Measurements from ENCODE around the gene MS4A10. TPM values are rescaled to one million over a fixed set of nuclear protein-coding genes. Genes with fewer than 3 reads are reported as not detected.

MS4A10 gene
- total and polyA plus RNA-seq, 5 experiments from 2014 or later: not detected

GRCh38 chr11:60769811-60770210, 15.3 kb upstream of the MS4A10 start:
- Mint-ChIP-seq H3K4me3 (no peak overlapping the region), H3K27me3 (peaks cover 7 to 33% (median 20%) of the 10 kb centered on the region in 5 donors), H3K9me3 (no peaks in the 10 kb centered on the region), H3K4me1 (peaks cover 5 to 7% (median 6%) of the 10 kb centered on the region in 4 donors), H3K36me3 (no peaks in the 10 kb centered on the region), H3K27ac (no peak overlapping the region)
- DNase-seq (no peak), ATAC-seq (no peak)
- POLR2A ChIA-PET: no interaction called here

DNA sequence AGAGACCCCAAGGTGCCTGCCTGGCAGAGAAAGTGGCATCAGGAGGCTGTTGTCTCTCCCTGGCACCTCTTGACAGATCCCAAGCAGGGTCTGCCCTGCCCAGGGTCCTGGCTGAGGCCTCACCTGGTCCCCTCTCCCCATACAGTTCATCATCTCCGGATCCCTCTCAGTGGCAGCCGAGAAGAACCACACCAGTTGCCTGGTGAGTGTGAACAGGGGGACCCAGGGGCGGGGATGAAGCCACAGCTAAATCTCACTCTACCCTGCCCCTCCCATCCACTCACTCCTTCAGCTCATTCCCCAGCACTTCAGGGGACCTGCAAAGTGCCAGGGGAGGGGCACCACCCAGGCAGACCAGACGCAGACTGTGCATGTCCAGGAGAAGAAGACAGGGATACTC, 14.0 kb upstream of the MS4A10 start:
- ATAC-seq: no peak
- no peak for DNase-seq
- POLR2A ChIA-PET: no interaction called here
- no peak overlapping the region for H3K4me3 Mint-ChIP-seq
- H3K27ac Mint-ChIP-seq: no peak overlapping the region
- no peaks in the 10 kb centered on the region for H3K9me3 Mint-ChIP-seq
- H3K27me3 Mint-ChIP-seq: peaks cover 6 to 30% (median 16%) of the 10 kb centered on the region in 5 donors
- H3K36me3 Mint-ChIP-seq: no peaks in the 10 kb centered on the region
- H3K4me1 Mint-ChIP-seq: peaks cover 6 to 18% (median 11%) of the 10 kb centered on the region in 4 donors

GRCh38 chr11:60771879-60772525, 13.1 kb upstream of the MS4A10 start:
- no peak overlapping the region for H3K4me3 Mint-ChIP-seq
- POLR2A ChIA-PET: no interaction called here
- ATAC-seq: no peak

DNA sequence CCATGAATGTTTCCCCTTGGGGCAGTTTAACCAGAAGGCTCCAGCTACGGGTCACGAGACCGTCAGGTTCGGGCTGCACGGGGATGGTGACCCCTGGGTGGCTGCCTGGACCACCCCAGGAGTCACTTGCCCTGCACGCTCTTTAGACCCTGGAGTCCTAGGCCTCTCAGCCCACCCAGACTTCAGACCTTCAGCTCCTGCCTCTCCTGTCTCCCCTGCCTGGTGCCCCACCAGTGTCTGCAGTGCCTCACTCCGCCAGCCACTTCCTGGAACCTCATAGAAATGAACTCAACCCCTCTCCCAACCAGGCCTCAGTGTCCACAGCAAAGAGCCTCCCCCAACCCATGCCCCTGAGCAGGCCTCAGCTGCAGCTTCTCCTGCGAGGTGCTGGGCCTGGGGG, 12.5 kb upstream of the MS4A10 start:
- POLR2A ChIA-PET: no interaction called here
- no peak for DNase-seq
- no peaks in the 10 kb centered on the region for H3K9me3 Mint-ChIP-seq
- H3K4me3 Mint-ChIP-seq: no peak overlapping the region
- peaks cover 4 to 18% (median 11%) of the 10 kb centered on the region in 4 donors for H3K4me1 Mint-ChIP-seq
- no peaks in the 10 kb centered on the region for H3K36me3 Mint-ChIP-seq
- H3K27ac Mint-ChIP-seq: no peak overlapping the region
- peaks cover 3 to 21% (median 6%) of the 10 kb centered on the region in 5 donors for H3K27me3 Mint-ChIP-seq
- ATAC-seq: no peak

More at GRCh38 chr11:60771879-60772525, 13.1 kb upstream of the MS4A10 start:
- Mint-ChIP-seq H3K36me3 (no peaks in the 10 kb centered on the region), H3K9me3 (no peaks in the 10 kb centered on the region), H3K27me3 (peaks cover 4 to 23% (median 9%) of the 10 kb centered on the region in 5 donors), H3K4me1 (peaks cover 5 to 18% (median 11%) of the 10 kb centered on the region in 4 donors), H3K27ac (no peak overlapping the region)
- no peak for DNase-seq

DNA sequence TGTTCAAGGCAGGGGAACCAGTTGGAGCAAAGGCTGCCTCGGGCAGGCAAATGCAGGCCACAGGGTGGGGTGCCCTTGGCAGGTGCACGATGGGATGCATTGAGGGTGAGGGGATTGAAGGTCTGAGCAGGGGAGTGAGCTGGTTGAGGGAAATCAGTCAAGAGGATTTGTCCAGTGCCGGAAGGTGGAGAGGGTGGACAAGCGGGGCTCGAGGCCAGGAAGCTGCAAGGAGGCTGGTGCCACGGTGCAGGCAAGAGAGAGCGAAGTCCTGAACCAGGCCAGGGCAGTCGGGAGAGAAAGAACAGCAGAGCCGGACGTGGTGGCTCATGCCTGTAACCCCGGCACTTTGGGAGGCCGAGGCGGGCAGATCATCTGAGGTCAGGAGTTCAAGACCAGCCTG, 10.4 kb upstream of the MS4A10 start:
- Mint-ChIP-seq H3K27ac (peak overlapping the region in 3 of 10 donors; percentile 48 to 88 (median 82)), H3K4me1 (peaks cover 4 to 18% (median 11%) of the 10 kb centered on the region in 4 donors), H3K36me3 (no peaks in the 10 kb centered on the region), H3K27me3 (peaks cover 0 to 10% (median 4%) of the 10 kb centered on the region in 5 donors), H3K9me3 (no peaks in the 10 kb centered on the region), H3K4me3 (peak overlapping the region in 3 of 10 donors; percentile 2 to 50 (median 47))
- POLR2A ChIA-PET: no interaction called here
- no peak for DNase-seq
- ATAC-seq: no peak

DNA sequence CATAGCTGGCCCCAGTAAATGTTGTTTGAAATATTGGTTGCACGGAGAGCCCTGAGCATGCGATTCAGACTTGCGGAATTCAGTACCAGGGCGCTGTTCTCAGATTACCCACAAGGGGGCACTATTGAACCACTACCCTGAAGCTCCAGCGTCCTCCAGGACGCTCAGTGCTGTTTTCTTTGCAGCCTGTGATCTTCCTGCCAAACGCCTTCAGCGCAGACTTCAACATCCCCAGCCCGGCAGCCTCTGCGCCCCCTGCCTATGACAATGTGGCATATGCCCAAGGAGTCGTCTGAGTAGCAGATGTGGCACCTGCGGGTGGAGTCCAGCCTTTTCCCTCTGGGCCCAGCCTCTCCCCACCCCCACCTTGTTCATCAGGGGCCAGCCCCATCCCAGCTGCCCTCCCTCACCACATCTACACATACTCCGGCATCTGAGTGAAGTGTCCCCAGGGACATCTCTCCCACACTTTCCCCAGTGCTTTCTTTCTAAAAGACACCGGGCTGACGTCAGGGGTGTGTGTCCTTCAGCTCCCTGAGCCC, 9.6 kb upstream of the MS4A10 start:
- no peaks in the 10 kb centered on the region for H3K36me3 Mint-ChIP-seq
- DNase-seq (peak; percentile 69 to 92 (median 81)), ATAC-seq (peak; percentile 100)
- H3K27me3 Mint-ChIP-seq: peaks cover 0 to 7% (median 4%) of the 10 kb centered on the region in 5 donors
- H3K9me3 Mint-ChIP-seq: no peaks in the 10 kb centered on the region
- POLR2A ChIA-PET: interaction anchor here (1.0 kb wide), 1 partner anchor 21 kb away, joined by 5 read pairs; no protein-coding TSS in a partner anchor
- H3K4me1 Mint-ChIP-seq: peaks cover 4 to 18% (median 11%) of the 10 kb centered on the region in 4 donors
- peak overlapping the region in 6 of 10 donors; percentile 43 to 87 (median 48) for H3K27ac Mint-ChIP-seq
- H3K4me3 Mint-ChIP-seq: peak overlapping the region in 1 of 10 donors; percentile 10

GRCh38 chr11:60776167-60776566, 9.0 kb upstream of the MS4A10 start:
- POLR2A ChIA-PET: interaction anchor here (1.0 kb wide), 1 partner anchor 20 kb away, joined by 5 read pairs; no protein-coding TSS in a partner anchor
- Mint-ChIP-seq H3K36me3 (no peaks in the 10 kb centered on the region), H3K27ac (no peak overlapping the region), H3K27me3 (peaks cover 0 to 7% (median 4%) of the 10 kb centered on the region in 5 donors), H3K4me1 (peaks cover 4 to 18% (median 11%) of the 10 kb centered on the region in 4 donors), H3K4me3 (no peak overlapping the region), H3K9me3 (no peaks in the 10 kb centered on the region)
- DNase-seq (no peak), ATAC-seq (no peak)

DNA sequence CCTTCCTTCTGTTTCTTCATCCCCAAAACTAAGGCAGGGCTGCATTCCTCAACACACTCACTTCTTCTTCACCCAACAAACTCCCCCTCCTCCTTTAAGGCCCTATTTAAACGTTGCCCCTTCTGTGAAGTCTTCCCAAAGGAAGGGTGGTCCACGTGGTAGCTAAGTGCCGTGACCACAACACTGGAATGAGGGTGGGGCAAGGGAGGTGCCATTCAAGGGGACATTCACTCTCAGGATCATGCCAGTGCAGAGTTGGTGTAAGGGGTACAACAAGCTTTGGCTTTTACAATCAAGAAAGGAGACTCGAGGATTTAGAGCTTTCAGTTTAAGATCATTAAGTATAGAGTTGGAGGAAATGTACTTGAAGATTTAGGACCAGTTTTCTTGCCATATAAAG, 8.0 kb upstream of the MS4A10 start:
- POLR2A ChIA-PET: no interaction called here
- Mint-ChIP-seq H3K9me3 (no peaks in the 10 kb centered on the region), H3K36me3 (no peaks in the 10 kb centered on the region), H3K27ac (no peak overlapping the region), H3K27me3 (peaks cover 0 to 2% (median 0%) of the 10 kb centered on the region in 5 donors), H3K4me3 (no peak overlapping the region), H3K4me1 (peaks cover 2 to 18% (median 11%) of the 10 kb centered on the region in 4 donors)
- DNase-seq: no peak
- no peak for ATAC-seq

DNA sequence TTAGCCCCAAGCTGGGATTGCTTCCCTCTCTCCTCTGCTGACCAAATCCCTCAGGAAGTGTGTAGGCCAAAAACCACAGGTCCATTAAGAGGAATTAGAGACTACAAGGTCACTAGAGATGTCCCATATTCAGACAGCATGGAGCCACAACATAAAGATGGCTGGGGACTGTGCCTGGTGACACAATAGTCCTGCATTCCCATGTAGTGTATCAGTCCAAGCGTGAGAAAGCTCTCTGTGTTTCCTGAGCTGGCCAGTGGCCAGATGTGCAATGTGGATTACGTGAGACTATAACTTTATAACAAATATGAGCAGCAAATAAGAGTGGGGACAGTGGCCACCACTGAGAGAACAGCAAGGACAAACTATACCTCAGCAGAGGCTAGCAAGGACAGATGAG, 7.6 kb upstream of the MS4A10 start:
- peak overlapping the region in 1 of 10 donors; percentile 53 for H3K27ac Mint-ChIP-seq
- H3K4me1 Mint-ChIP-seq: peaks cover 2 to 18% (median 11%) of the 10 kb centered on the region in 4 donors
- no peaks in the 10 kb centered on the region for H3K36me3 Mint-ChIP-seq
- H3K4me3 Mint-ChIP-seq: no peak overlapping the region
- ATAC-seq (no peak), DNase-seq (no peak)
- peaks cover 0 to 2% (median 0%) of the 10 kb centered on the region in 5 donors for H3K27me3 Mint-ChIP-seq
- H3K9me3 Mint-ChIP-seq: no peaks in the 10 kb centered on the region
- POLR2A ChIA-PET: no interaction called here

- H3K4me1 Mint-ChIP-seq: peaks cover 0 to 9% (median 5%) of the 10 kb centered on the region in 4 donors
- peaks cover 0 to 2% (median 0%) of the 10 kb centered on the region in 5 donors for H3K27me3 Mint-ChIP-seq
- ATAC-seq (no peak), DNase-seq (no peak)
- H3K4me3 Mint-ChIP-seq: no peak overlapping the region
- POLR2A ChIA-PET: no interaction called here
- H3K9me3 Mint-ChIP-seq: no peaks in the 10 kb centered on the region
- no peaks in the 10 kb centered on the region for H3K36me3 Mint-ChIP-seq
- no peak overlapping the region for H3K27ac Mint-ChIP-seq
Observed at GRCh38 chr11:60780065-60780464, 5.1 kb upstream of the MS4A10 start.

- H3K27ac Mint-ChIP-seq: no peak overlapping the region
- ATAC-seq (no peak), DNase-seq (no peak)
- peaks cover 0 to 2% (median under 1%) of the 10 kb centered on the region in 4 donors for H3K4me1 Mint-ChIP-seq
- no peak overlapping the region for H3K4me3 Mint-ChIP-seq
- no peaks in the 10 kb centered on the region for H3K9me3 Mint-ChIP-seq
- H3K27me3 Mint-ChIP-seq: no peaks in the 10 kb centered on the region
- no peaks in the 10 kb centered on the region for H3K36me3 Mint-ChIP-seq
- POLR2A ChIA-PET: no interaction called here
Observed at GRCh38 chr11:60780774-60781173, 4.4 kb upstream of the MS4A10 start.

- no peaks in the 10 kb centered on the region for H3K9me3 Mint-ChIP-seq
- no peaks in the 10 kb centered on the region for H3K4me1 Mint-ChIP-seq
- POLR2A ChIA-PET: no interaction called here
- H3K27ac Mint-ChIP-seq: no peak overlapping the region
- no peaks in the 10 kb centered on the region for H3K27me3 Mint-ChIP-seq
- no peak for ATAC-seq
- no peak for DNase-seq
- no peaks in the 10 kb centered on the region for H3K36me3 Mint-ChIP-seq
- H3K4me3 Mint-ChIP-seq: no peak overlapping the region
Observed at GRCh38 chr11:60781286-60781980, 3.7 kb upstream of the MS4A10 start.

- H3K4me3 Mint-ChIP-seq: no peak overlapping the region
- no peaks in the 10 kb centered on the region for H3K36me3 Mint-ChIP-seq
- H3K4me1 Mint-ChIP-seq: no peaks in the 10 kb centered on the region
- H3K27ac Mint-ChIP-seq: peak overlapping the region in 1 of 10 donors; percentile 8
- no peaks in the 10 kb centered on the region for H3K9me3 Mint-ChIP-seq
- no peaks in the 10 kb centered on the region for H3K27me3 Mint-ChIP-seq
- POLR2A ChIA-PET: no interaction called here
- DNase-seq (no peak), ATAC-seq (no peak)
Observed at GRCh38 chr11:60781981-60782316, 3.2 kb upstream of the MS4A10 start.
